GM12872 (cell line): ENCODE data around the gene SHTN1.

Source experiments
- TF ChIP-seq, protein P1 (sequence below): IDR thresholded peaks from 3 replicates; pipeline ENCODE4 v1.5.1; 2011; ENCODE audit warnings: low read depth, mild to moderate bottlenecking, low read length, moderate library complexity; ENCODE audit not compliant: insufficient read depth

The SHTN1 gene

DNA sequence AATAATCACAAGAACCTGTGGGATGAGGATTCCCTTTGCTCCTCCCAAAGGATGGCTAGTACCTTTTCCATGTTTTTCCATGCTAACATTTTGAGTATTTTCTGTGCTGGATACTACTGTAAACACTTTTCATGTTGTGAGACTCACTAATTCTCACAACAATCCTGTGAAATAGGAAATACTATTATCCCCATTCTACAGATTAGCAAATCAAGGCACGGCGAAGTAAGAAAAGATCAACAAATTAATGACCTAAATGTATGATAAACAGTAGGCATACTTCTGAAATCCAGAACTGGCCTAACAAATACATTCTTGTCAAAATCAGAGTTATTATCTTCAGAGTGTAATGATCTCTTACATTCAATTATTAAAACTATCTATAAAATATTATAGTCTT, 86.4 kb downstream of the SHTN1 start:
- TF ChIP-seq, protein P1, sequence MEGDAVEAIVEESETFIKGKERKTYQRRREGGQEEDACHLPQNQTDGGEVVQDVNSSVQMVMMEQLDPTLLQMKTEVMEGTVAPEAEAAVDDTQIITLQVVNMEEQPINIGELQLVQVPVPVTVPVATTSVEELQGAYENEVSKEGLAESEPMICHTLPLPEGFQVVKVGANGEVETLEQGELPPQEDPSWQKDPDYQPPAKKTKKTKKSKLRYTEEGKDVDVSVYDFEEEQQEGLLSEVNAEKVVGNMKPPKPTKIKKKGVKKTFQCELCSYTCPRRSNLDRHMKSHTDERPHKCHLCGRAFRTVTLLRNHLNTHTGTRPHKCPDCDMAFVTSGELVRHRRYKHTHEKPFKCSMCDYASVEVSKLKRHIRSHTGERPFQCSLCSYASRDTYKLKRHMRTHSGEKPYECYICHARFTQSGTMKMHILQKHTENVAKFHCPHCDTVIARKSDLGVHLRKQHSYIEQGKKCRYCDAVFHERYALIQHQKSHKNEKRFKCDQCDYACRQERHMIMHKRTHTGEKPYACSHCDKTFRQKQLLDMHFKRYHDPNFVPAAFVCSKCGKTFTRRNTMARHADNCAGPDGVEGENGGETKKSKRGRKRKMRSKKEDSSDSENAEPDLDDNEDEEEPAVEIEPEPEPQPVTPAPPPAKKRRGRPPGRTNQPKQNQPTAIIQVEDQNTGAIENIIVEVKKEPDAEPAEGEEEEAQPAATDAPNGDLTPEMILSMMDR, result no peak

DNA sequence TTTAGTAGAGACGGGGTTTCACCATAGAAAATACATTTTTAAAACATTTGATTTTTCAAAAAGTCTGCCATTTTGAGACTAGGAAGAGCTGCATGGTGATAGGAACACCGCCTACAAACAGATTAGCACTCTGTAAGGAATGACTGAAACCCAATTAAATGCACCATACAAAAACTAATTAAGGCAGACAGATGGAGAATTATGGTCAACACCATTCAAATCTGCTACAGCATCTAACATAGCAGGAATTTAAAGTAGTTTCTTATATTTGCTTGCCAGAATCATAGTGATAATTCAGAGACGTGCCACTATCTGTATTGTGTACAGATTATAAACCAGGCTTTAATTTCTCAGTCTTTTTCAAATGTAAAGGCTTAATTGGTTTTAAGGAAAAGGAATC, 87.5 kb downstream of the SHTN1 start:
- TF ChIP-seq, protein P1, result no peak

DNA sequence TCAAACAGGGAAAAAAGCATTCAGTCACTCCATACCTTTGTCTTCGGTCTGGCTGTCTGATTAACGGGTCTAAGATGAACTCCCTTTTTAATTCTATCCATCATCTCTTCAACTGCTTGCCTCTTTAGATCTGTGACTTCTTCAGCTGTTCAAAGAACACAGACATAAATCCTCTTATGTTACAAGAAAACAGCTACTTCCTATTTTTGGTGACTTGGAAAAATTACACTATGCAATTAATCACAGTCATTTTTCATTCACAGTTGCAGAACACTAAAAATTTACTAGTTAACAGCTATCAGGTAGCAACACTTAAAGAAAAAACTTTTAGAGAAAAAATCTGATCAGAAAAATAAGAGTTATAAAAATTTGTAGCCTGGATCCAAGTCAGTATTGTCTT, 89.6 kb downstream of the SHTN1 start:
- TF ChIP-seq, protein P1, result no peak

DNA sequence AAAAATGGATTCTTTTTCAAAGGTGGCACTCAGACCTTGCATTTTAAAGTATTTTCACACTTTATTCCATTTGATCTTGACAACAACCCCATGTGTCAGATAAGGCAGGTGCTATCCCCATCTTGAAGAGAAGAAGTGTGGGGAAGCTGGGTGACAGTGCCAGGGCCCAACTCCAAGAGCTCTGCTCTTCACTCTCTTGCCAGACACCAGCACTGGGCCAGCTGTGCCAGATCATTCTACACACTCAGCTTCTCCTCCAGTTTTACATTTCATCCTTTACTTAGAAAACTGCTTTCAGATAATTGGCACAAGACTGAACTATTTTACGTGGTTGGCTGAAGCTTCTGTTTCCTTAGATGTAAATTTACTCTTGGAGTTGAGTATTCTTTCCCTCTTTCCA, 91.3 kb downstream of the SHTN1 start:
- TF ChIP-seq, protein P1, result no peak

DNA sequence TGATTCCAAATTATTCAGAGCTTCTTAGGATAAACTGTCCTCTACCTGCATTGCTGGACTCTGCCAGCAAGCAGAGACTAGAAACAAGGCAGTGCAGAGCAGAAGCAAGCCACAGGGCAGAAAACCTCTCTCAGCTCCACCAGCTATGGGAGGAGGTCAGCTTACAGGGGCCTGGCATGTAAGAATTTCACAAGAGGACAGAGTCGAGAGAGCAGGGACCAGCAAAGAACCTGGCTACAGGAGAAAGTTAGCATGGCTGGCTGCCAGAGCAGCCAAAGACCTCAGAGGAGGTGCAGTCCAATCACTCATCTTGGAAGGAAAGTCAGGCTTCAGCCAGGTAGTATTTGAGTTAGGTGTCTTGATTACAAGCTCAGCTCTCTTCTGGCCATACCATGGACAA, 92.8 kb downstream of the SHTN1 start:
- TF ChIP-seq, protein P1, result no peak

DNA sequence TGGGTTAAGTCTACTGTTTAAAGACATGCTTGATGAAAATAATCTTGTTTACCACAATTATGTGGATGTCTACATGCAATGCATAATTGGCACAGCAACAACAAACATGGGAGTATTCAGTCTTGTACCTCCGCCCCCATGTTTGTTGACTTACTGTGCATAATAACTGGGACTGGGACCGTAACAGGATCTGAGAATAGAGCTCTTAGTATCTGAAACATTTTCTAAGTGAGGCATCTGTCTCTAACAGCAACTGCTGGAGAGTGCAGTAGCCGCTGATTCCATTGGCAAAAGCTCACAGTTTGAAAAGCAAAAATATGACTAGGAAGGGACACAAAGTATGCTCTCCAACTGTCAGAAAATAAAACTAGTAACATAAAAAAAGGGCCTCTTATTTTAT, 94.1 kb downstream of the SHTN1 start:
- TF ChIP-seq, protein P1, result no peak

DNA sequence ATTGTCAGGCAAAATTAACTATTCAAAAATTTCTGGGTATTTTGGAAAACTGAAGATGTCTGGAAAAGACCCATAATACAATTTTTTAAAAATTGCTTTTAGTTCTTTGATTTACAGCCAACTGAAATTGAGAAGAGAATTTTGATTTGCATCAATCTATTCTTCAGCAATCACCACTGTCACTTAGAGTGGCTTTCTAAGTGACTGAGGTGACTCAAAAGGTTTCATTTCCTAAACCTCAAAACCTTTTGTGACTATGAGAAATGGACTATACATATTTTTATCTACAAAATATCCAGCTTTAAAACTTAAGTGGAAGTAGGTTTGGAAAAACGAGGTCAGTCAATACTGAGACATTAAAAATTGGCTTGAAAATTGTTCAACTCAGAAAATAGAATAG, 95.7 kb downstream of the SHTN1 start:
- TF ChIP-seq, protein P1, result no peak
